GM19035 (cell line): ENCODE results near the gene OR8I2.
"Not testable (repeated sequence)": the region's sequence is repeated elsewhere in the genome, so short reads cannot be mapped to it uniquely, and the experiment has no call there.

Source experiments
- ATAC-seq: cut with Tn5 transposase; IDR thresholded peaks from one replicate; pipeline ENCODE4 v1.9.1; 2021; ENCODE audit not compliant: unreplicated experiment

The OR8I2 gene

GRCh38 chr11:56093008-56093407 lies at the start of gene OR8I2:
OR8I2 (plus strand) TSS chr11:56093308; CDS start chr11:56093308, 0 bp downstream.
- no peak for ATAC-seq

DNA sequence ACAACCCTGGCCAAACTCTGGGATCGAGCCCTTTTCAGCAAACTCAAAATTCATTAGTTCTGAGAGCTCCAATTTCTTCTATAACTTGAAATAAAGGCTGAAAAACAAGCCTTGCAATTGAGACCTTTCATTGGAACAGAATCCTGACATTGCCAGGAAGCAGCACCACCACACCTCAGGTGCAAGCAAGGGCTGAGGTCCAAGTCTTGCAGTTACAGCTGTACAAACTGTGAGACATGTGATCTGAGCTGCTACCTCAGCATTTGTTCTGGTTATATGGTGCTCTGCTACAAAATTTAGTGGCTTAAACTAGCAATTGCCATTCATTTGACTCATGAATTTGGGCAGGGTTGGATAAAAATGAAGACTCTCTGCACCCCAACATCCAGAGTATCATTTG lies 47.6 kb upstream of the OR8I2 start:
- no peak for ATAC-seq

GRCh38 chr11:56048480-56048879 lies 44.6 kb upstream of the OR8I2 start:
- ATAC-seq: no peak

DNA sequence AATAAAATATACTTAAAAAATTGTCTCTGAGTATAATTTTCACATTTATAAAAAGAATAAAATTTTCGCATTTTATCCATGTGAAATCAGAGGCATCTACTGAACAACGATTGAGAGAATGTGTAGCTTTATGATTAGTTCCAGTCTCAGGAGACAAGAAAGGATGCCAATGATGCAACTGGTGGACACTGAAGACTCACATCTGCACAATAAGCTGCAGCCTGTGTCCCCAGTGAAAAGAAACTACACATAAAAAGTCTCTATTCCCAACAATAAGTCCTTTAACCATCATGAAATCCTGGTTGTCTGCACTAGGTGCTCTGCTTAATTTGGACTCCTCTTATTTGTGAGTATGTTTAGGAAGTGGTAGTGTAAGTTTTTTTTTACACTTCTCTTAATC lies 43.6 kb upstream of the OR8I2 start:
- ATAC-seq: no peak

DNA sequence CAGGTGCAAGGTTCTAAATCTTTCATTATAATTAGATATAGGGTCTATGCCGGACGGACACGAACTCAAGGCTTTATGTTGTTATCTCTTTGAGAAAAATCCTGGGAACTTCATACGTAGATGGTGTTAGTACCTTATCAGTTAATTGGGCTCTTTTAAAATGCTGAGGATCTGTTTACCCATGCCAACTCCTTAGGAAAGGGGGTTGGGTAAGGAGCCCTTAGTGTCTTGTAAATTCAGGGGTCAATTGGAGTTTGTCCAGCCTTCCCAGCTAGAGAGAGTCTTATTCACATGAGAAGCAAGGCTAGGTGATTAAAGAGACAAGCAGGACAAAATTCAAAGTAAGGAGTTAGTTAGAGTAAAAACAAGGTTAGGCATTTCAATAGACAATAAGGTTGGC lies 36.7 kb upstream of the OR8I2 start:
- ATAC-seq: not testable (repeated sequence)

DNA sequence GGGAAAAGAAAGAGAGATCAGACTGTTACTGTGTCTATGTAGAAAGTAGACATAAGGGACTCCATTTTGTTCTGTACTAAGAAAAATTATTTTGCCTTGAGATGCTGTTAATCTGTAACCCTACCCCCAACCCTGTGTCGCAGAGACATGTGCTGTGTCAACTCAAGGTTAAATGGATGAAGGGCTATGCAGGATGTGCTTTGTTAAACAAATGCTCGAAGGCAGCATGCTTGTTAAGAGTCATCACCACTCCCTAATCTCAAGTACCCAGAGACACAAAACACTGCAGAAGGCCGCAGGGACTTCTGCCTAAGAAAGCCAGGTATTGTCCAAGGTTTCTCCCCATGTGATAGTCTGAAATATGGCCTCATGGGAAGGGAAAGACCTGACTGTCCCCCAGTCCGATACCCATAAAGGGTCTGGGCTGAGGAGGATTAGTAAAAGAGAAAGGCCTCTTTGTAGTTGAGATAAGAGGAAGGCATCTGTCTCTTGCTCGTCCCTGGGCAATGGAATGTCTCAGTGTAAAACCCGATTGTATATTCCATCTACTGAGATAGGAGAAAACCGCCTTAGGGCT lies 35.4 kb upstream of the OR8I2 start:
- not testable (repeated sequence) for ATAC-seq

GRCh38 chr11:56058260-56058780 lies 34.8 kb upstream of the OR8I2 start:
- ATAC-seq: not testable (repeated sequence)

- ATAC-seq: no peak
Measured at GRCh38 chr11:56066980-56067379, 26.1 kb upstream of the OR8I2 start.

- ATAC-seq: no peak
Measured at GRCh38 chr11:56089697-56090096, 3.4 kb upstream of the OR8I2 start.

GRCh38 chr11:56103210-56103737 lies 10.2 kb downstream of the OR8I2 start, which contains the start of gene OR8H2:
OR8H2 (plus strand) TSS chr11:56103687; CDS start chr11:56105043, 1,356 bp downstream.
- no peak for ATAC-seq

DNA sequence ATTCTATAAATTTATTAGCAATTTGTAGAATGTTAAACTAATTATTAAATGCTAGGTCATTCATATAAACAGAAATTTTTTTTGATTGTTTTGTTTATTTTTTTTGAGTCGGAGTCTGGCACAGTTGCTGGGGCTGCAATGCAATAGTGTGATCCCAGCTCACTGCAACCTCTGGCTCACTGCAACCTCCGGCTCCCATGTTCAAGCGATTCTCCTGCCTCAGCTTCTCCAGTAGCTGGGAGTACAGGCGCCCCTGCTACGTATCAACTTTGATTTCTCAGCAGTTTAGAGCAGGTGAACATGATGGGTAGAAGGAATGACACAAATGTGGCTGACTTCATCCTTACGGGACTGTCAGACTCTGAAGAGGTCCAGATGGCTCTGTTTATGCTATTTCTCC lies 29.0 kb downstream of the OR8I2 start, which contains the start of gene OR8H3:
Gene OR8H3 (plus strand): TSS at position 301 of the 400 bp plus-strand sequence. CDS start 0 bp downstream, at position 301.
- ATAC-seq: no peak

DNA sequence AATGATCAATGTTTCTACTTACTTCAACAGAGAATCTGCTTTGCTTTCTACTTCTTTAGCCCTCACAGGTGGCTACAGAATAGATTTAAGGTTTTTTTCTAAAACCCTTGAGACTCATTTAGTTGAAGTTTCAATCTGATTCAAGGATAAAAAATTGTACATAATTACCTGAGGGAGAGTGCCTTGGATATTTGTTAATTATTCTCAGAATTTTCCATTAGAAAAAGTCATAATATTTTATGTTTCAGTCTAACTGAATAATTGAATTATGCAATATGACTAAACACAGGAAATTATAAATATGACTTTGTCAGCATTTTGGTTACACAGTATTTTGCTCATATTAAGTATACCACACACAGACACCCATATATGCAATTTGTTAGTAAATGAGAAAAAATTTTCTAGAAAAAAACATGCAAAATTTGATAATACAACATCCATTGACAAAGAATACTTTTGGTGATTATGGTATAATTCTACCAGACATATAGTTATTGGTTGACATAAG lies 47.1 kb downstream of the OR8I2 start, which contains the start of gene OR8J3:
Gene OR8J3 (minus strand): TSS at position 51 of the 511 bp plus-strand sequence. CDS start 2,483 bp downstream, outside the sequence.
- no peak for ATAC-seq

DNA sequence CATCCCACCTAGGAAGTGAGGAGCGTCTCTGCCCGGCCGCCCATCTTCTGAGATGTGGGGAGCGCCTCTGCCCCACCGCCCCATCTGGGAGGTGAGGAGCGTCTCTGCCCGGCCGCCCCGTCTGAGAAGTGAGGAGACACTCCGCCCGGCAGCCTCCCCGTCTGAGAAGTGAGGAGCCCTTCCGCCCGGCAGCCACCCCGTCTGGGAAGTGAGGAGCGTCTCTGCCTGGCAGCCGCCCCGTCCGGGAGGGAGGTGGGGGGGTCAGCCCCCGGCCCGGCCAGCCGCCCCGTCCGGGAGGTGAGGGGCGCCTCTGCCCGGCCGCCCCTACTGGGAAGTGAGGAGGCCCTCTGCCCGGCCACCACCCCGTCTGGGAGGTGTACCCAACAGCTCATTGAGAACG lies 50.6 kb downstream of the OR8I2 start:
- not testable (repeated sequence) for ATAC-seq
